Omental fat pad (tissue), 4 donors: ENCODE results near the gene WBP1L. TPM values are rescaled to one million over a fixed set of nuclear protein-coding genes. Genes with fewer than 3 reads are reported as not detected.
A peak's percentile ranks its signal among the peaks of the same experiment; 100 is the strongest.

ENCODE experiments used
- ATAC-seq: fragments of 150-250 bp; one replicate; pipeline ENCODE4 v1.9.1; 2016; ENCODE audit warnings: mild to moderate bottlenecking, moderate library complexity; ENCODE audit not compliant: low FRiP score
- DNase-seq: peaks from one replicate; pipeline ENCODE4 v3.0.0-alpha.2; 2019; ENCODE audit warnings: low spot score
- total RNA-seq, 4 donors: library from RNA; depleted of rRNA; stranded (reverse); fragments of >200 nt; gene quantifications; one replicate each; pipeline ENCODE4 v1.1.0, GENCODE V29; 2016
- TF ChIP-seq, protein P1 (sequence below), 3 donors: fragments of 450-650 bp; IDR thresholded peaks; one replicate each; pipeline ENCODE4 v1.5.1; 2016 to 2017; ENCODE audit warnings: antibody characterized with exemption in 3 of 3, mild to moderate bottlenecking in 3 of 3, moderate library complexity in 2 of 3

The WBP1L gene
- total RNA-seq, 4 donors from 2014 or later = 106 to 214 (median 165) TPM

GRCh38 chr10:102704915-102705314 is 38.8 kb upstream of the WBP1L start:
- TF ChIP-seq, protein P1, sequence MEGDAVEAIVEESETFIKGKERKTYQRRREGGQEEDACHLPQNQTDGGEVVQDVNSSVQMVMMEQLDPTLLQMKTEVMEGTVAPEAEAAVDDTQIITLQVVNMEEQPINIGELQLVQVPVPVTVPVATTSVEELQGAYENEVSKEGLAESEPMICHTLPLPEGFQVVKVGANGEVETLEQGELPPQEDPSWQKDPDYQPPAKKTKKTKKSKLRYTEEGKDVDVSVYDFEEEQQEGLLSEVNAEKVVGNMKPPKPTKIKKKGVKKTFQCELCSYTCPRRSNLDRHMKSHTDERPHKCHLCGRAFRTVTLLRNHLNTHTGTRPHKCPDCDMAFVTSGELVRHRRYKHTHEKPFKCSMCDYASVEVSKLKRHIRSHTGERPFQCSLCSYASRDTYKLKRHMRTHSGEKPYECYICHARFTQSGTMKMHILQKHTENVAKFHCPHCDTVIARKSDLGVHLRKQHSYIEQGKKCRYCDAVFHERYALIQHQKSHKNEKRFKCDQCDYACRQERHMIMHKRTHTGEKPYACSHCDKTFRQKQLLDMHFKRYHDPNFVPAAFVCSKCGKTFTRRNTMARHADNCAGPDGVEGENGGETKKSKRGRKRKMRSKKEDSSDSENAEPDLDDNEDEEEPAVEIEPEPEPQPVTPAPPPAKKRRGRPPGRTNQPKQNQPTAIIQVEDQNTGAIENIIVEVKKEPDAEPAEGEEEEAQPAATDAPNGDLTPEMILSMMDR (IDR thresholded peaks at IDR 0.05) = no peak
- ATAC-seq = no peak
- no peak for DNase-seq

GRCh38 chr10:102705531-102705930 is 38.2 kb upstream of the WBP1L start:
- ATAC-seq (no peak), DNase-seq (no peak)
- TF ChIP-seq, protein P1 (IDR thresholded peaks at IDR 0.05) = no peak

DNA sequence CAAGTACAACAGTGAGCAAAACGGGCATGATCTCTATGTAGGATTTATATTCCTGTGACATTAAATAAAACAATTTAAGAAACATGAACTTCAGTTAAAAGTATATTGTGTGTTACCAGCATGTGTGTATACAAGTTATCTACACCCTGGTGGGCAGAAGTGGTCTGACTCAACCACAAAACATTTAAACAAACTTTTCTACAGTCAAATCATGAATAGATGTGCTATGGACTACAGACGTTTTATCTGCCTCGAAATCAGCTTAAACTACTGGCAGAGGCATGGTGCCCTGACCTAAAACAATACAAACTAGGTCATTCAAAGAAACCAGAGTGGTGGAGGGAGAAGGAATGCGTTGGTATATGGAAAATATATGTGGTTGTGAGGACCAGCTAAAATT is 33.1 kb upstream of the WBP1L start:
- no peak for DNase-seq
- TF ChIP-seq, protein P1 (IDR thresholded peaks at IDR 0.05) = no peak
- ATAC-seq = no peak

GRCh38 chr10:102712089-102712488 is 31.7 kb upstream of the WBP1L start:
- TF ChIP-seq, protein P1 (IDR thresholded peaks at IDR 0.05) = no peak
- ATAC-seq = no peak
- DNase-seq = no peak

GRCh38 chr10:102712843-102713538 is 30.8 kb upstream of the WBP1L start:
- DNase-seq (no peak), ATAC-seq (no peak)
- TF ChIP-seq, protein P1 (IDR thresholded peaks at IDR 0.05) = no peak

DNA sequence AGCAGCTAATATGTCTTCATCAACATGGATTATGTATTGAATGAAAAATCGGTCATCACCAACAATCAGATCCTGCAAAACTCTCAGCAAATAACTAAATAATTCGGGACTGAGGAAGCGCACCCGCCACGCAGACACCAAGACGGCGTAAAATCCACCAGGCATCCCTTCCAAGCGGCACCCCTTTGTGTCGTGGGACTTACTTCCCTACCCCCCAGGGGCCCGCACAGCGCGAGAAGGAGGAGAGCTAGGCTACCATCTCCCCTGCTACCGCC is 30.3 kb upstream of the WBP1L start:
- ATAC-seq = peak; percentile 65
- DNase-seq = no peak
- TF ChIP-seq, protein P1 (IDR thresholded peaks at IDR 0.05) = no peak

DNA sequence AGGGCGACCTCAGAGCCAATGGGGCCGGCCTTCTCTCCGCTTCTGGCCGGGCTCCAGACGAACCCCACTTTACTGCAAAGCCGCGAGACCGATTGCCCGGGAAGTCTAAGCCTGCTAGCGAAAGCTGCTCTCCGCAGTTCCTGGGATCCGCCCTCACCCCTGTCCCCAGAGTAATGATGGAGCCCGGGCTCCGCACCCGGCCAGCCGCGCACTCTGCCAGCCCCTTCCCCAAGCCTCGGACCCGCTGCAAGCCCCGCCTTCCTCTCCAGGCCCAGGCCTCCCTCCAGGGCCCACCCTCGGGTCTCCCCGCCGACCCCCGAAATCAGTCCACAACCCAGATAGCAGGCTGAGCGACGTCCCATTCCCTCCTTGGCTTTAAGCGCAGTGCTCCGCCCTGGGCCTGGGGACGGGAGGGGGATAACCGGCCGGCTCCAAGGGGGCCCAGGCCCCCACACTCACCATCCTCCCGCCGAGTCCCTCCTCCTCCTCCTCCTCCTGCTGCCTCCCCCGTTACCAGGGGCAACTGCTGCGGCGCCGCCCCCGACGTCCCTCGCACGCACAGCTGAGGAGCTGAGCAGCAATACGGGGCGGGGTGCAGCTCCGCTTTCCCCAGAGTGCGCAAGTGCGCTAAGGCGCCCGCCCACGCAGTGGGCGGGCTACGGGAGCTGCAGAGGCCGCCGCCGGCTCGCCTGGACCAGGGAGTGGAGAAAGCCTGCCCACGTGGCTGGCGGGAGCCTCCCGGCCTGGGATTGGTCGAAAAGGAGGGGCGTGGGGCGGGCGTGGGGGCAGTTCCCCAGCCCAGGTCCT is 29.7 kb upstream of the WBP1L start, which contains the start of gene ARL3:
Gene ARL3, minus strand, starts transcription at position 584 of the 807 bp plus-strand sequence. Its CDS starts 122 bp downstream, at position 462.
- TF ChIP-seq, protein P1 (IDR thresholded peaks at IDR 0.05) = no peak
- DNase-seq (peak; percentile 76), ATAC-seq (peak; percentile 98)
